Femur (tissue), 1 donor: ENCODE measurements around the gene TMEM270.

Experiments
- DNase-seq: peaks from one replicate; pipeline ENCODE4 v3.0.0-alpha.2; 2017

Gene TMEM270

GRCh38 chr7:73909051-73909941, 48.3 kb downstream of the TMEM270 start:
- DNase-seq: no peak

GRCh38 chr7:73909996-73910395, 49.0 kb downstream of the TMEM270 start:
- no peak for DNase-seq

GRCh38 chr7:73912223-73912622, 51.3 kb downstream of the TMEM270 start:
- no peak for DNase-seq
